Kidney (tissue), 14 donors: ENCODE results near the gene MAD1L1. TPM values are rescaled to one million over a fixed set of nuclear protein-coding genes. Genes with fewer than 3 reads are reported as not detected.

ENCODE experiments used
- DNase-seq, 5 donors: peaks; one replicate each; pipeline ENCODE4 v3.0.0-alpha.2; 2013 to 2020
- FAIRE-seq: peaks from 2 replicates; lab custom pipeline; 2012; peaks lifted over from hg19 to GRCh38; lab: Jason Lieb, UNC
- H3K27ac ChIP-seq, 2 donors: one replicate each; pipeline ENCODE4 v1.7.0; 2013; ENCODE audit warnings: low read depth in 2 of 2, low read length in 2 of 2, inconsistent platforms in 1 of 2
- H3K27me3 ChIP-seq: one replicate; pipeline ENCODE4 v1.7.1; 2013; ENCODE audit warnings: low read length, inconsistent platforms; ENCODE audit not compliant: control insufficient read depth, insufficient read depth
- H3K36me3 ChIP-seq, 3 donors: one replicate each; pipeline versions ENCODE4 v1.7.0 to v1.7.1; 2013; ENCODE audit warnings: low read length in 3 of 3, control low read depth in 1 of 3, inconsistent platforms in 1 of 3; ENCODE audit not compliant: insufficient read depth in 3 of 3, control insufficient read depth in 2 of 3
- H3K4me1 ChIP-seq, 3 donors: one replicate each; pipeline versions ENCODE4 v1.7.0 to v1.7.1; 2013; ENCODE audit warnings: low read length in 3 of 3, inconsistent platforms in 1 of 3, low read depth in 1 of 3; ENCODE audit not compliant: control insufficient read depth in 2 of 3, insufficient read depth in 2 of 3
- H3K4me3 ChIP-seq, 3 donors: one replicate each; pipeline versions ENCODE4 v1.7.0 to v1.8.1; 2013; ENCODE audit warnings: low read length in 3 of 3, control low read depth in 1 of 3, inconsistent platforms in 1 of 3
- H3K9ac ChIP-seq, 3 donors: one replicate each; pipeline versions ENCODE4 v1.7.0 to v1.7.1; 2013; ENCODE audit warnings: low read length in 3 of 3, control low read depth in 1 of 3, inconsistent platforms in 1 of 3
- H3K9me3 ChIP-seq, 3 donors: one replicate each; pipeline versions ENCODE4 v1.7.0 to v1.7.1; 2013; ENCODE audit warnings: low read length in 3 of 3, control low read depth in 1 of 3, inconsistent platforms in 1 of 3; ENCODE audit not compliant: control insufficient read depth in 2 of 3, insufficient read depth in 1 of 3
- CTCF ChIP-seq: IDR thresholded peaks from 3 replicates; pipeline ENCODE4 v1.5.1; 2012; ENCODE audit warnings: mild to moderate bottlenecking, moderate library complexity, borderline replicate concordance; ENCODE audit not compliant: insufficient read depth; ENCODE audit errors: extremely low read depth
- intact Hi-C: fragments of 100-400 bp; cut with DNase I; formaldehyde crosslinking; loops from one replicate; pipeline ENCODE4 v1.11.1; 2022
- polyA plus RNA-seq: library from polyadenylated mRNA; stranded (reverse); fragments of 350-450 nt; fragmentation: Illumina TruSeq; extraction: RNeasy Lipid Tissue Mini Kit (QIAGEN cat#74804); gene quantifications from one replicate; pipeline ENCODE4 v1.2.3, GENCODE V29; 2014; ENCODE audit warnings: low read depth, low replicate concordance; ENCODE audit not compliant: insufficient read depth
- total RNA-seq: library from RNA; stranded (reverse); fragmentation: NEBNext Ultra II Directional; extraction: Animal tissue kit (Norgen Biotek cat#: 25700); gene quantifications from one replicate; pipeline ENCODE4 v1.2.1, GENCODE V29; 2021
- donor health status: control.
- donor health status: control.
- donor health status: control.
- donor health status: control.
- donor health status: control.
- donor health status: DM: yes; HTN: yes; CAD: no.
- donor health status: Normal renal cell carcinoma (clear cell type).

Gene MAD1L1
- total and polyA plus RNA-seq, 2 donors from 2014 or later: 33.2 to 45.2 TPM

GRCh38 chr7:2139004-2139699, 93.6 kb downstream of the MAD1L1 start:
- Histone ChIP-seq H3K27me3 (no peaks in the 10 kb centered on the region), H3K36me3 (peaks cover 0 to 3% (median 0%) of the 10 kb centered on the region in 3 donors), H3K9ac (no peak overlapping the region), H3K4me1 (no peaks in the 10 kb centered on the region), H3K4me3 (no peak overlapping the region), H3K27ac (no peak overlapping the region), H3K9me3 (no peaks in the 10 kb centered on the region)
- no peak for TF ChIP-seq CTCF
- intact Hi-C loops: no loop called here
- DNase-seq: no peak
- no peak for FAIRE-seq

- H3K9me3 ChIP-seq: no peaks in the 10 kb centered on the region
- intact Hi-C loops: no loop called here
- H3K4me1 ChIP-seq: no peaks in the 10 kb centered on the region
- no peaks in the 10 kb centered on the region for H3K27me3 ChIP-seq
- TF ChIP-seq CTCF: no peak
- FAIRE-seq (no peak), DNase-seq (peak in 1 of 5 donors; percentile 37)
- H3K9ac ChIP-seq: no peak overlapping the region
- peaks cover 0 to 2% (median 0%) of the 10 kb centered on the region in 3 donors for H3K36me3 ChIP-seq
- no peak overlapping the region for H3K4me3 ChIP-seq
- no peak overlapping the region for H3K27ac ChIP-seq
These were observed 94.5 kb downstream of the MAD1L1 start for GRCh38 chr7:2138146-2138765.

- no peak overlapping the region for H3K4me3 ChIP-seq
- no peaks in the 10 kb centered on the region for H3K9me3 ChIP-seq
- FAIRE-seq: no peak
- no peaks in the 10 kb centered on the region for H3K4me1 ChIP-seq
- H3K9ac ChIP-seq: no peak overlapping the region
- H3K27me3 ChIP-seq: no peaks in the 10 kb centered on the region
- peaks cover 0 to 2% (median 0%) of the 10 kb centered on the region in 3 donors for H3K36me3 ChIP-seq
- intact Hi-C loops: no loop called here
- no peak for DNase-seq
- TF ChIP-seq CTCF: no peak
- no peak overlapping the region for H3K27ac ChIP-seq
These were observed 98.0 kb downstream of the MAD1L1 start for GRCh38 chr7:2134740-2135139.
